Measurements from ENCODE around the gene CMTM1. TPM values are rescaled to one million over a fixed set of nuclear protein-coding genes. Genes with fewer than 3 reads are reported as not detected.

The CMTM1 gene
- total and polyA plus RNA-seq, 2 donors (not counting 3 experiments of a cell fraction or from before 2014, with no cell fraction given), result 3.0 to 12.3 TPM

DNA sequence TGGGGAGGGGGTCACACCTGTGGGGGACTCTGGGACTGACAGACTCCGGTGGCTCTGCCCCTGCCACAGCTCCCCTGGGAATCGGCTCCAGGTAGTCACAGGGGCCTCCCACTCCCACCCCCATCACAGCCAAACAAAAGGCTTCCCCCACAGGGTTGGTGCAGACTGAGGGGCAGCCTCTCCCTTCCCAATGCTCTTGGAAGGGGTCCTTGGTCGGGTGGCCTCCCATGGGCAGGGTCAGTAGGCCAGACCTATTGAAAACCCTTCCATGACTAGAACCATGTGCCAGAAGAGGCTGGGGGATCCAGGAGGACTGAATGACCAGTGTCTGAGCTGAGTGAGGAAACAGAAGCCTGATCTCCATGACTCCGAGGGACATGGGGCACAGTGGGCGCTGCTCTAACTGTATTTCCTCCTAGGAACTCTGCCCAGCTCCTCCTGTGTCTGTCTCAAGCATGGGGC lies 45.0 kb upstream of the CMTM1 start:
- dilution Hi-C loops (cut with MboI; ENCODE audit: extremely low pct_ligation_motif_present, low sequenced_read_pairs) (no loop called here), intact Hi-C loops (cut with micrococcal nuclease) (no loop called here)
- Histone ChIP-seq H3K9me1 (replicated peaks; ENCODE audit: control insufficient read depth, extremely low read depth, insufficient read depth, low read length) (no peaks in the 10 kb centered on the region), H3K79me2 (ENCODE audit: control insufficient read depth, insufficient read depth, low read length) (no peaks in the 10 kb centered on the region), H3K4me2 (ENCODE audit: insufficient read depth, low read length) (peak overlapping the region; percentile 56), H3K4me1 (ENCODE audit: control insufficient read depth, extremely low read depth, insufficient read depth, low read length) (peaks cover 78% of the 10 kb centered on the region), H3K36me3 (ENCODE audit: control insufficient read depth in 2 of 2, extremely low read depth in 1 of 2, insufficient read depth in 2 of 2, low read length in 2 of 2) (no peaks in the 10 kb centered on the region), H3K27ac (ENCODE audit: insufficient read depth, low read depth, low read length) (peak overlapping the region; percentile 62), H3K4me3 (replicated peaks in 1 of 3; ENCODE audit: insufficient read depth in 1 of 3, low read depth in 1 of 3, low read length in 3 of 3) (no peak overlapping the region), H3K9me3 (replicated peaks; ENCODE audit: control insufficient read depth, insufficient read depth, low read length) (no peaks in the 10 kb centered on the region), H2AFZ (ENCODE audit: low read depth, low read length) (peak overlapping the region; percentile 7), H4K20me1 (replicated peaks; ENCODE audit: control insufficient read depth, extremely low read depth, insufficient read depth, low read length) (no peaks in the 10 kb centered on the region), H3K27me3 (ENCODE audit: control insufficient read depth in 2 of 2, insufficient read depth in 2 of 2, low read length in 2 of 2) (no peaks in the 10 kb centered on the region), H3K9ac (replicated peaks; ENCODE audit: extremely low read depth, insufficient read depth, low read length) (no peak overlapping the region)
- no peak for TF ChIP-seq MYC (IDR thresholded peaks at IDR 0.05; ENCODE audit: low read depth, low read length)
- TF ChIP-seq POLR2AphosphoS5 (IDR thresholded peaks at IDR 0.05; ENCODE audit: insufficient read depth, low read depth, low read length), result no peak
- TF ChIP-seq GATA2 (IDR thresholded peaks at IDR 0.05; ENCODE audit: insufficient read depth, insufficient read length, low read depth, low read length), result no peak
- TF ChIP-seq POLR2A (IDR thresholded peaks at IDR 0.05; ENCODE audit: low read depth, low read length), result no peak
- no peak for TF ChIP-seq JUN (IDR thresholded peaks at IDR 0.05; ENCODE audit: borderline replicate concordance, insufficient read depth, insufficient read length, low read depth)
- TF ChIP-seq EZH2 (IDR thresholded peaks at IDR 0.05; ENCODE audit: borderline replicate concordance, low read depth, low read length, severe bottlenecking), result no peak
- no peak for TF ChIP-seq FOS (IDR thresholded peaks at IDR 0.05; ENCODE audit: borderline replicate concordance, insufficient read depth, low read length)
- TF ChIP-seq, protein P1, sequence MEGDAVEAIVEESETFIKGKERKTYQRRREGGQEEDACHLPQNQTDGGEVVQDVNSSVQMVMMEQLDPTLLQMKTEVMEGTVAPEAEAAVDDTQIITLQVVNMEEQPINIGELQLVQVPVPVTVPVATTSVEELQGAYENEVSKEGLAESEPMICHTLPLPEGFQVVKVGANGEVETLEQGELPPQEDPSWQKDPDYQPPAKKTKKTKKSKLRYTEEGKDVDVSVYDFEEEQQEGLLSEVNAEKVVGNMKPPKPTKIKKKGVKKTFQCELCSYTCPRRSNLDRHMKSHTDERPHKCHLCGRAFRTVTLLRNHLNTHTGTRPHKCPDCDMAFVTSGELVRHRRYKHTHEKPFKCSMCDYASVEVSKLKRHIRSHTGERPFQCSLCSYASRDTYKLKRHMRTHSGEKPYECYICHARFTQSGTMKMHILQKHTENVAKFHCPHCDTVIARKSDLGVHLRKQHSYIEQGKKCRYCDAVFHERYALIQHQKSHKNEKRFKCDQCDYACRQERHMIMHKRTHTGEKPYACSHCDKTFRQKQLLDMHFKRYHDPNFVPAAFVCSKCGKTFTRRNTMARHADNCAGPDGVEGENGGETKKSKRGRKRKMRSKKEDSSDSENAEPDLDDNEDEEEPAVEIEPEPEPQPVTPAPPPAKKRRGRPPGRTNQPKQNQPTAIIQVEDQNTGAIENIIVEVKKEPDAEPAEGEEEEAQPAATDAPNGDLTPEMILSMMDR (IDR thresholded peaks at IDR 0.05; ENCODE audit: extremely low read depth in 1 of 2, insufficient read depth in 1 of 2, low read depth in 1 of 2, low read length in 2 of 2), result no peak
- TF ChIP-seq, protein P2, sequence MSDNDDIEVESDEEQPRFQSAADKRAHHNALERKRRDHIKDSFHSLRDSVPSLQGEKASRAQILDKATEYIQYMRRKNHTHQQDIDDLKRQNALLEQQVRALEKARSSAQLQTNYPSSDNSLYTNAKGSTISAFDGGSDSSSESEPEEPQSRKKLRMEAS (IDR thresholded peaks at IDR 0.05; ENCODE audit: insufficient read depth, insufficient read length), result no peak
- POLR2A ChIA-PET, result no interaction called here
- CTCF ChIA-PET, result interaction anchor here (0.8 to 2.3 kb wide), 11 partner anchors 10 to 114 kb away, joined by 3 to 10 read pairs (median 6); partner anchors contain the start of genes CKLF and CMTM3
- FAIRE-seq, result no peak
- DNase-seq (ENCODE audit: low read depth, low spot score), result no peak
- BruUV-seq (replicated peaks), result no TSS peak

All from endothelial cell of umbilical vein (primary cell).